ENCODE results near the gene CPE. TPM values are rescaled to one million over a fixed set of nuclear protein-coding genes. Genes with fewer than 3 reads are reported as not detected.

The CPE gene
- total and polyA plus RNA-seq, 10 of the 15 experiments (the other 5 are each of a cell fraction or from before 2014, with no cell fraction given): 0.05 to 0.14 TPM; not detected in 8

GRCh38 chr4:165404080-165404479 is 25.3 kb downstream of the CPE start:
- H3K4me2 ChIP-seq (ENCODE audit: control insufficient read depth, insufficient read depth): no peak overlapping the region
- ATAC-seq (no peak), DNase-seq (ENCODE audit: low read depth, low spot score) (no peak), FAIRE-seq (no peak)
- H2AFZ ChIP-seq (ENCODE audit: control insufficient read depth, low read depth, low read length): no peak overlapping the region
- SMC1A ChIA-PET (ENCODE audit: uncharacterized antibody, unreplicated experiment): no interaction called here
- H3K4me1 ChIP-seq (ENCODE audit: control insufficient read depth, insufficient read depth, low read length): no peaks in the 10 kb centered on the region
- H3K27ac ChIP-seq (ENCODE audit: control insufficient read depth, insufficient read depth): no peak overlapping the region
- H3K36me3 ChIP-seq (ENCODE audit: control insufficient read depth in 2 of 2, insufficient read depth in 2 of 2, low read length in 1 of 2): no peaks in the 10 kb centered on the region
- H3K27me3 ChIP-seq (replicated peaks in 1 of 2; ENCODE audit: control insufficient read depth in 2 of 2, insufficient read depth in 2 of 2, low read length in 1 of 2): peaks cover 0 to 2% of the 10 kb centered on the region in 2 experiments; a peak in 3 of 4 replicates
- H4K20me1 ChIP-seq (ENCODE audit: control insufficient read depth, insufficient read depth): no peaks in the 10 kb centered on the region
- POLR2A ChIA-PET: no interaction called here
- RAD21 ChIA-PET (ENCODE audit: unreplicated experiment): interaction anchor here (2.0 kb wide), 1 partner anchor 273 kb away, joined by 5 read pairs; no protein-coding TSS in a partner anchor
- no peaks in the 10 kb centered on the region for H3K79me2 ChIP-seq (ENCODE audit: control insufficient read depth, insufficient read depth, low read length)
- BruUV-seq (replicated peaks): no TSS peak
- H3K9ac ChIP-seq (ENCODE audit: control insufficient read depth, insufficient read depth, low read length): no peak overlapping the region
- H3K9me3 ChIP-seq (replicated peaks; ENCODE audit: control insufficient read depth, insufficient read depth, low read length): no peaks in the 10 kb centered on the region
- CTCF ChIA-PET: no interaction called here
- intact Hi-C loops (cut with micrococcal nuclease; ENCODE audit: unreplicated experiment) (no loop called here), in situ Hi-C loops (cut with MboI) (no loop called here)
- WGBS (ENCODE audit: insufficient coverage, insufficient replicate concordance, low lambda C conversion rate, missing lambda C conversion rate): 43% methylated on average over 8 of the region's 8 CpGs
- H3K4me3 ChIP-seq: no peak overlapping the region
- no peak for TF ChIP-seq TCF7 (IDR thresholded peaks at IDR 0.05; ENCODE audit: borderline replicate concordance)
- no peak for TF ChIP-seq RAD21 (IDR thresholded peaks at IDR 0.05; ENCODE audit: insufficient read depth, low read depth, low read length)
- TF ChIP-seq ESRRA (IDR thresholded peaks at IDR 0.05; ENCODE audit: low read length): no peak
- no peak for TF ChIP-seq IKZF2 (IDR thresholded peaks at IDR 0.05)
- TF ChIP-seq CBFB (IDR thresholded peaks at IDR 0.05; ENCODE audit: low read depth): no peak
- no peak for TF ChIP-seq RELB (IDR thresholded peaks at IDR 0.05; ENCODE audit: low read depth)
- TF ChIP-seq IRF5 (IDR thresholded peaks at IDR 0.05; ENCODE audit: borderline replicate concordance): no peak
- TF ChIP-seq E2F8 (IDR thresholded peaks at IDR 0.05; ENCODE audit: low read depth, partially characterized antibody): no peak
- no peak for TF ChIP-seq WRNIP1 (IDR thresholded peaks at IDR 0.05; ENCODE audit: borderline replicate concordance, low read depth, low read length)
- TF ChIP-seq NRF1 (conservative IDR thresholded peaks at IDR 0.05; ENCODE audit: low read depth, low read length): no peak
- TF ChIP-seq POLR2AphosphoS2 (IDR thresholded peaks at IDR 0.05; ENCODE audit: low read depth, low read length): no peak
- TF ChIP-seq SMAD1 (IDR thresholded peaks at IDR 0.05; ENCODE audit: low read depth, partially characterized antibody): no peak
- TF ChIP-seq FOXM1 (IDR thresholded peaks at IDR 0.05; ENCODE audit: low read depth, low read length): no peak
- TF ChIP-seq NFIC (IDR thresholded peaks at IDR 0.05; ENCODE audit: low read depth, low read length): no peak
- no peak for TF ChIP-seq ZNF592 (IDR thresholded peaks at IDR 0.05)
- no peak for TF ChIP-seq CHD4 (IDR thresholded peaks at IDR 0.05)

Data from GM12878 (cell line).